KMS-11 (cell line): ENCODE data around the gene IRF7.
"Not testable (repeated sequence)": the region's sequence is repeated elsewhere in the genome, so short reads cannot be mapped to it uniquely, and the experiment has no call there.

ENCODE experiments used
- H2AFZ ChIP-seq: fragments of 200-600 bp; sonication (generic); 2 replicates; pipeline ENCODE4 v1.6.1; 2016; ENCODE audit warnings: antibody characterized with exemption, mixed run types, low read depth
- H3K27ac ChIP-seq: fragments of 200-600 bp; sonication (generic); 2 replicates; pipeline ENCODE4 v1.6.1; 2016; ENCODE audit warnings: mild to moderate bottlenecking, mixed run types
- H3K27me3 ChIP-seq: fragments of 200-600 bp; sonication (generic); 2 replicates; pipeline ENCODE4 v1.6.1; 2017; ENCODE audit warnings: mild to moderate bottlenecking, low read depth, mixed run types, moderate library complexity; ENCODE audit not compliant: insufficient read depth
- H3K36me3 ChIP-seq: fragments of 200-600 bp; sonication (generic); 2 replicates; pipeline ENCODE4 v1.6.1; 2017; ENCODE audit warnings: mild to moderate bottlenecking, mixed run types; ENCODE audit not compliant: insufficient read depth
- H3K4me1 ChIP-seq: fragments of 200-600 bp; sonication (generic); 2 replicates; pipeline ENCODE4 v1.6.1; 2016; ENCODE audit warnings: mild to moderate bottlenecking, low read depth, mixed run types; ENCODE audit not compliant: poor library complexity, severe bottlenecking
- H3K4me2 ChIP-seq: fragments of 200-600 bp; sonication (generic); 2 replicates; pipeline ENCODE4 v1.7.0; 2016; ENCODE audit warnings: mild to moderate bottlenecking, mixed run types
- H3K4me3 ChIP-seq: fragments of 200-600 bp; sonication (generic); IDR thresholded peaks from 2 replicates; pipeline ENCODE4 v1.6.1; 2017; ENCODE audit warnings: low read depth, low read length, mixed read lengths; ENCODE audit not compliant: insufficient read depth
- H3K79me2 ChIP-seq: fragments of 200-600 bp; sonication (generic); 2 replicates; pipeline ENCODE4 v1.6.1; 2016; ENCODE audit warnings: low read depth, mixed run types; ENCODE audit not compliant: insufficient read depth
- H3K9ac ChIP-seq: fragments of 200-600 bp; sonication (generic); 2 replicates; pipeline ENCODE4 v1.6.1; 2016; ENCODE audit warnings: mild to moderate bottlenecking, mixed run types
- H4K20me1 ChIP-seq: fragments of 200-600 bp; sonication (generic); 2 replicates; pipeline ENCODE4 v1.6.1; 2016; ENCODE audit warnings: mild to moderate bottlenecking, mixed run types; ENCODE audit not compliant: insufficient read depth
- CTCF ChIP-seq: fragments of 200-600 bp; sonication (generic); conservative IDR thresholded peaks from 2 replicates; pipeline ENCODE4 v1.6.1; 2017; ENCODE audit warnings: low read depth, mild to moderate bottlenecking, antibody characterized with exemption, low read length, moderate library complexity, mixed read lengths

Gene IRF7

GRCh38 chr11:575996-576768 lies 39.6 kb downstream of the IRF7 start, which contains the start of gene PHRF1:
Gene PHRF1 (plus strand): TSS chr11:576470. CDS start chr11:581513, 5,043 bp downstream.
- no peaks in the 10 kb centered on the region for H3K27me3 ChIP-seq
- peak within 1 kb of the TSS; percentile 95 for H3K4me2 ChIP-seq
- peaks cover 45% of the 10 kb centered on the region for H3K79me2 ChIP-seq
- peak within 1 kb of the TSS; percentile 82 for H2AFZ ChIP-seq
- H3K4me1 ChIP-seq: peaks cover 29% of the 10 kb centered on the region
- peak within 1 kb of the TSS; percentile 37 for H3K4me3 ChIP-seq
- no peaks in the 10 kb centered on the region for H3K36me3 ChIP-seq
- peak within 1 kb of the TSS; percentile 83 for H3K27ac ChIP-seq
- peak within 1 kb of the TSS; percentile 91 for H3K9ac ChIP-seq
- peaks cover 40% of the 10 kb centered on the region for H4K20me1 ChIP-seq
- no peak for TF ChIP-seq CTCF

GRCh38 chr11:575313-575995 lies 40.3 kb downstream of the IRF7 start:
- peak overlapping the region; percentile 39; the same call in 1 of the 2 replicates for H3K9ac ChIP-seq
- H3K36me3 ChIP-seq: no peaks in the 10 kb centered on the region
- peaks cover 38% of the 10 kb centered on the region for H3K79me2 ChIP-seq
- peak overlapping the region; percentile 73 for H3K4me2 ChIP-seq
- no peaks in the 10 kb centered on the region for H3K27me3 ChIP-seq
- no peak overlapping the region for H3K4me3 ChIP-seq
- H3K27ac ChIP-seq: no peak overlapping the region
- peaks cover 33% of the 10 kb centered on the region for H4K20me1 ChIP-seq
- H2AFZ ChIP-seq: peak overlapping the region; percentile 75
- peaks cover 32% of the 10 kb centered on the region for H3K4me1 ChIP-seq
- TF ChIP-seq CTCF: no peak

- Histone ChIP-seq H3K27me3 (no peaks in the 10 kb centered on the region), H3K4me1 (peaks cover 32% of the 10 kb centered on the region), H3K4me2 (peak overlapping the region; percentile 73), H2AFZ (no peak overlapping the region), H3K4me3 (no peak overlapping the region), H3K79me2 (peaks cover 31% of the 10 kb centered on the region), H3K36me3 (no peaks in the 10 kb centered on the region), H3K9ac (no peak overlapping the region), H4K20me1 (peaks cover 27% of the 10 kb centered on the region), H3K27ac (no peak overlapping the region)
- TF ChIP-seq CTCF: no peak
These were observed 41.0 kb downstream of the IRF7 start for GRCh38 chr11:574632-575312.

GRCh38 chr11:574031-574570 lies 41.6 kb downstream of the IRF7 start:
- H3K4me3 ChIP-seq, H3K36me3 ChIP-seq, H2AFZ ChIP-seq, H3K4me2 ChIP-seq, H3K27me3 ChIP-seq, H3K9ac ChIP-seq, H3K27ac ChIP-seq: not testable (repeated sequence)
- Histone ChIP-seq H4K20me1 (peaks cover 21% of the 10 kb centered on the region), H3K4me1 (peaks cover 29% of the 10 kb centered on the region), H3K79me2 (peaks cover 24% of the 10 kb centered on the region)
